Subcutaneous abdominal adipose tissue (tissue), 5 donors: ENCODE results near the gene ADAM12.

Source experiments
- H3K27ac ChIP-seq: one replicate; pipeline ENCODE4 v1.7.0; 2013; ENCODE audit warnings: low read depth, mild to moderate bottlenecking, inconsistent platforms, low read length, moderate library complexity
- H3K27me3 ChIP-seq, 5 donors: one replicate each; pipeline ENCODE4 v1.7.0; 2013; ENCODE audit warnings: low read length in 5 of 5, inconsistent platforms in 1 of 5; ENCODE audit not compliant: control insufficient read depth in 5 of 5, insufficient read depth in 4 of 5
- H3K36me3 ChIP-seq, 5 donors: one replicate each; pipeline ENCODE4 v1.7.0; 2013; ENCODE audit warnings: low read length in 5 of 5; ENCODE audit not compliant: control insufficient read depth in 5 of 5, insufficient read depth in 5 of 5
- H3K4me1 ChIP-seq, 5 donors: one replicate each; pipeline ENCODE4 v1.7.0; 2013; ENCODE audit warnings: low read length in 5 of 5, mild to moderate bottlenecking in 3 of 5, moderate library complexity in 1 of 5; ENCODE audit not compliant: control insufficient read depth in 5 of 5, insufficient read depth in 5 of 5
- H3K4me3 ChIP-seq, 5 donors: one replicate each; pipeline ENCODE4 v1.7.0; 2013; ENCODE audit warnings: low read length in 5 of 5, low read depth in 1 of 5
- H3K9ac ChIP-seq, 5 donors: one replicate each; pipeline ENCODE4 v1.7.0; 2013; ENCODE audit warnings: low read length in 5 of 5, mild to moderate bottlenecking in 4 of 5, moderate library complexity in 3 of 5
- H3K9me3 ChIP-seq, 5 donors: one replicate each; pipeline ENCODE4 v1.7.0; 2013; ENCODE audit warnings: low read length in 5 of 5; ENCODE audit not compliant: control insufficient read depth in 5 of 5
- donor health status: healthy.
- donor health status: healthy.
- donor health status: healthy.
- donor health status: healthy.
- donor health status: healthy.

ADAM12 gene

DNA sequence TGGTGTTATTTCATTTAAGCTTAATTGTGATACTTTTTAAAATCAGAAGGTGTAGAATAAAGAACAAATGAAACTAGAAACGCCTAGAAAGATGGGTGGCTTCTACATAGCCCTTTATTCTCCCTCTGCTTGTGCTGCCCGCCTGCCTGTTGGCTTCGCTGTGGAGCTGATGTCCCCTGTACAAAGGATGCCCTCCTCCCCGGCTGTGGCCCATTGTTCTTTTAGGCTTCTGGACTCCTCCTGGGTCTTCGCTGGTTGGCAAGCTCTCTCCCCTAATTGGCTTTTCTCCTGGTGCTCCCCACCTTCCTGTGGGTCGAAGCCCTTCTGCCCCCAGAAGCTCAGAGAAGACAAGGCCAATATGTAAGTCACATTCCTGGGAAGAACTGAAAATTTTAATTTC is 393.7 kb downstream of the ADAM12 start:
- Histone ChIP-seq H3K4me3 (no peak overlapping the region), H3K27me3 (no peaks in the 10 kb centered on the region), H3K36me3 (no peaks in the 10 kb centered on the region)

DNA sequence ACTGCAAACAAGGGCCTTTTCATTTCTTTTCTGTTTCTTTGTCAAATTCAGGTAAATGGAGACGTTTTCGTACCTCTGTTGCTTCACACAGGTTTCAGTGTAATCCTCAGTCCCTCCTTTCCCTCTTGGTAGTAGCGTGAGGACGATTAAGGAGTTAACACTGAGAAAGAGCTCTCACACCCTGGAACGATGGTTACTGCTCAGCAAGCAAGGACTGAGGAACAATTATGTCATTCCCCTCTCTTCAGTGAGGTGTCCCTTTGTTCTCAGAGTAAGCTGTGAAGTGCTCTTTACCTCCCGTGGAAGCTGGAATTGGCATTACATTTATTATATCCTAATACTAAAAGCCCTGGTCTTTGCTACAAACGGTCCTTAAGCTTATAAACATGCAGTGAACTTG is 396.0 kb downstream of the ADAM12 start:
- H3K4me1 ChIP-seq, result peaks cover 0 to 19% (median 10%) of the 10 kb centered on the region in 5 donors
- H3K27me3 ChIP-seq, result no peaks in the 10 kb centered on the region
- no peaks in the 10 kb centered on the region for H3K36me3 ChIP-seq
- H3K9me3 ChIP-seq, result no peaks in the 10 kb centered on the region
- H3K27ac ChIP-seq, result no peak overlapping the region
- no peak overlapping the region for H3K9ac ChIP-seq
- no peak overlapping the region for H3K4me3 ChIP-seq

More for the DNA sequence above, 393.7 kb downstream of the ADAM12 start:
- Histone ChIP-seq H3K9ac (no peak overlapping the region), H3K9me3 (no peaks in the 10 kb centered on the region), H3K27ac (no peak overlapping the region), H3K4me1 (peaks cover 0 to 19% (median 10%) of the 10 kb centered on the region in 5 donors)

DNA sequence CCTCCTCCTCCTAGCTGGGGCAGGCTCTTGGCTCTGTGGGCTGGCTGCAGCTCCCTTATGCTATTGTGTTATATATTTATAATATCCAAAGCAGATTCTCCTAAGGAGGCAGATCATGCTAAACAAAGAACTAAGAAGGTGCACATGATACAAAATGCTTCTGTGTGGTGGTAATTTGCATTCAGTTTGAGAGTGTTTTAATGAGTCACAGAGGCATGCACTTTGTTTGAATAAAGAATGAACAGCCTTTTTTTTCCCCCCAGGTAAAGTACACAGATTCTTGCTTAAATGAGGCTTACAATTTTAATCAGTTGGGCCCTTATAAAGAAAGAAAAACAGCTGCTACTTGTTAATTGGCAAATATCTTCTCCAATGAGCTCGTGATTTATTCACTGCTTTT is 396.9 kb downstream of the ADAM12 start:
- no peaks in the 10 kb centered on the region for H3K27me3 ChIP-seq
- H3K36me3 ChIP-seq, result no peaks in the 10 kb centered on the region
- H3K9ac ChIP-seq, result no peak overlapping the region
- H3K4me1 ChIP-seq, result peaks cover 0 to 19% (median 10%) of the 10 kb centered on the region in 5 donors
- H3K27ac ChIP-seq, result no peak overlapping the region
- no peak overlapping the region for H3K4me3 ChIP-seq
- no peaks in the 10 kb centered on the region for H3K9me3 ChIP-seq

DNA sequence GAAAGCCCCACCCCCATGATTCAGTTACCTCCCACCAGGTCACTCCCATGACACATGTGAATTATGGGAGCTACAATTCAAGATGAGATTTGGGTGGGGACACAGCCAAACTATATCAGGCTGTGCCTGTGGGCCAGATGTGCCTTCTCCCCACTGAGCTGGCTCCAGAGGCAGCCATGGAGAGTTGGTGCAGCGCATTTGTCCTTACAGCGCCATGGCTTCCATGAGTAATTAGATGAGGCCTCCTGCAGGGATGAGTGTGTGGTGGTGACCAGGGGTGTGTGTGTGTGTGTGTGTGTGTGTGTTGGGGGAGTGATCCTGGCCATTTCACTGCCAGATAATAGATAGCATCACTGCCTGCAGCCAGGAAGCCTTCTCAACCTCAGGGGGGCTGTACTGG is 397.3 kb downstream of the ADAM12 start:
- Histone ChIP-seq H3K36me3 (no peaks in the 10 kb centered on the region), H3K27ac (no peak overlapping the region), H3K9ac (no peak overlapping the region), H3K27me3 (no peaks in the 10 kb centered on the region), H3K4me3 (no peak overlapping the region), H3K4me1 (peaks cover 0 to 19% (median 10%) of the 10 kb centered on the region in 5 donors), H3K9me3 (no peaks in the 10 kb centered on the region)

DNA sequence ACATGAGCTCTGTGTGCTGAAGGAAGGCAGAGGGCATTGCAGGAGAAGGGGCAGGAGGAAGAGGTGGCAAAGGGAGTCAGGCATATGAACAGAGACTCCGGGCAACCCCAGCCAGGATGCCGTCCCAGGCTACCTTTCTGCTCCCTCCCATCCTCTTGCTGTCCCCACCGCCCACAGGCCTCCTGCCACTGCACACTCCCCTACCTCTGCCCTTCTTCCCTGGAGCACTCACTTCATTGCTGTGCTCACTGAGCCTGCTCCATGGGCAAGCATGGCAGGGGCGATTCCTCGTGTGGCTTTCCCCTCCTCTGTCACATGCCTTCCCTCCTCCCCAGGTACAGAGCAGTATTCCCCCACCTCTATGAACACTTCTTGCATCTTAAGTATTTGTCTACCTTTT is 398.5 kb downstream of the ADAM12 start:
- H3K4me1 ChIP-seq, result peaks cover 0 to 22% (median 10%) of the 10 kb centered on the region in 5 donors
- H3K27ac ChIP-seq, result no peak overlapping the region
- no peaks in the 10 kb centered on the region for H3K27me3 ChIP-seq
- no peaks in the 10 kb centered on the region for H3K9me3 ChIP-seq
- H3K4me3 ChIP-seq, result no peak overlapping the region
- H3K36me3 ChIP-seq, result no peaks in the 10 kb centered on the region
- H3K9ac ChIP-seq, result no peak overlapping the region

DNA sequence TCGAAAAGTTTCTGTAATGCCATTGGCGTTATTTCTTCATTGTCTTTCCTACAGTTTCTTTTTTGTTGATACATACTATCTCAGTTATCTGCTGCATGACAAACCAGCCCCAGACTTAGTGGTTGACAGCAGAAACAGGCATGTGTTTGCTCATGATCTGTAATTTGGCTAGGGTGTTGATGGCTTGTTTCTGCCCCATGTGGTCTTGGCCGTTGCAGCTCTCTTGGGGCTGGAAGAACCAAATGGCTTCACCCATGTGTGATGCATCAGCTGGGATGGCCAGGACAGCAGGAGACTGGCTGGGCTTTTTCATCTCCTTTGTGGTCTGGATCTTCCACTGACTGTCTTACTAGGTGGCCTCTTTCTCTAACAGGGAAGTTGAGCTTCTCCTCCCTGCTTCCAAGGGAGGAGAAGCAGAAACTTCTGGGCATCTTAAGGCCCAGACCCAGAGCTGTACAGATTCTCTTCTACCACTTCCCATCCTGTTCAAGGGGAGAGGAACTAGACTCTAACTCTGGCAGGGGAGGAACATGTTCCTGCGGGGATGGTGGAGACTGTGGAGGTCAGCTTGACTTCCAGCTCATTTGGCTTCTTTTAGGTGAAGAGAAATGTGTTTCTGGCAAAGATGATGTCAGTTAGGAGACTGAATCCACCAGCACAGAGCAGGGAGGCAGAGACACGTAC is 402.6 kb downstream of the ADAM12 start:
- H3K27ac ChIP-seq, result no peak overlapping the region
- no peak overlapping the region for H3K9ac ChIP-seq
- H3K27me3 ChIP-seq, result no peaks in the 10 kb centered on the region

DNA sequence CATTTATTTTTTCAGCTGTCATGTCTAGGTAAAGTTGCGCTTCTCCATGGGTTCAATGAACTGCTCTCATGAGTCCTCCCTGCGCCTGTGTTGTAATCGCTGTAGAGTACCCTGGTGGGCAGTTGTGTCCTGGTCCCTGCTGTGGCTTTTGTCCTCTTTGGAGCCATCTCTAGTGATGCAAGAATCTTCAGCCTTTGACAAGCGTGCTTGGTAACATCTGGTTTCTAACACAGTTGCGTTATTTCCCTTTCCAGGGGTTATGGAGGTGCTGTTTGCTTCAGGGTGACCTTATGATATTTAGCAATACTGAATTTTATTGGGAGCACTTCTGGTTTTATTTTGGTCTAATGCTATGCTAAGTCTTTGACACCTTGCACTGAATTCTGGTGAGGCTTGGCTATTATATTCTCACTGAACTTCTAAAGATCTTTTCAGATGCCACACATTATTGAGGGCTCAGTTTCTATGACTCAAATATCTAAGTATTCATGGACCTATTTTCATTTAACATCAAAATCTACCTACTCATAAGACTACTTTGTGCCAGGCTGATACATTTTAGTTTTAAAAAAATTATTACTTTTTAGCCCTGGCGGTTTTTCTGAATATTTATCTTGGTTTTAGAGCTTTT is 403.3 kb downstream of the ADAM12 start:
- peaks cover 0 to 17% (median 0%) of the 10 kb centered on the region in 5 donors for H3K4me1 ChIP-seq
- H3K36me3 ChIP-seq, result no peaks in the 10 kb centered on the region
- no peak overlapping the region for H3K4me3 ChIP-seq
- H3K27ac ChIP-seq, result no peak overlapping the region
- no peak overlapping the region for H3K9ac ChIP-seq
- no peaks in the 10 kb centered on the region for H3K9me3 ChIP-seq
- no peaks in the 10 kb centered on the region for H3K27me3 ChIP-seq

More for the DNA sequence above, 402.6 kb downstream of the ADAM12 start:
- Histone ChIP-seq H3K4me3 (no peak overlapping the region), H3K36me3 (no peaks in the 10 kb centered on the region), H3K4me1 (peaks cover 0 to 17% (median 0%) of the 10 kb centered on the region in 5 donors), H3K9me3 (no peaks in the 10 kb centered on the region)

DNA sequence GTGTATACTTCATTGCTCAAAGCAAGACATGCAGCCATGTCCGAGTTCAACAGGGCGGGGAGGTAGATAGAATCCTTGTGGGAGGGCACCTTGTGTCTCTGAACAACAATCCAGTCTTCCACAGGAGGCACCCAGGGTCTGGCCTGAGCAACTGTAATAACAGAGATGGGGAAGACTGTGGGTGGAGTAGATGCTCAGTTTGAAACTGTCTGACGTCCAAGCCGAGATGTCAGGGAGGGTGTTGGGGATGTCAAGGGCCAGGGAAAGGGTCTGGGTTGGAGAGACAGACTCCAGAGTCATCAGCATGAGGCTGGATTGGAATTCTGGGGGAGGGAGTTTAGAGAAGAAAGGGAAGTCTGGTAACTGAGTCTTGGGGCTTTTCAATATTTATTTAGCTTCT is 403.9 kb downstream of the ADAM12 start:
- Histone ChIP-seq H3K4me3 (no peak overlapping the region), H3K4me1 (peaks cover 0 to 17% (median 0%) of the 10 kb centered on the region in 5 donors), H3K9me3 (no peaks in the 10 kb centered on the region), H3K27ac (no peak overlapping the region), H3K27me3 (no peaks in the 10 kb centered on the region), H3K9ac (no peak overlapping the region), H3K36me3 (no peaks in the 10 kb centered on the region)

DNA sequence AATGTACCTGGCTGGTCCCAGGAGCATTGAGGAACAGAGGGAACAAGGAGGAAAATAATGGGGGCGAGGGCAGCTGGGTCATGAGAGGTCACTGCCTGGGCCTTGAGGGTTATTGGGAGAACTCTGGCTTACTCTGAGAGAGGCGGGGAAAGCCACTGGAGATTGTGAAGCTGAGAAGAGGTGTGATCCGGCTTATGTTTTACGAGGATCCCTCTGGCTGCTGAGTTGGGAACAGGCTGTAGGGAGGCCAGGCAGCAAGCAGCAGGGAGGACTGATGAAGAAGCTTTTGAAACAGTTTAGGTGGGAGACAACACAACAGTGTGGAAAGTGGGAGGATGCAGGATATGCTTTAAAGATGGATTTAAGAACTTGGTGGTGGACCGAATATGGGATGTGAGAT is 404.6 kb downstream of the ADAM12 start:
- Histone ChIP-seq H3K4me1 (peaks cover 0 to 17% (median 0%) of the 10 kb centered on the region in 5 donors), H3K36me3 (no peaks in the 10 kb centered on the region), H3K9me3 (no peaks in the 10 kb centered on the region), H3K27me3 (no peaks in the 10 kb centered on the region), H3K9ac (no peak overlapping the region), H3K27ac (no peak overlapping the region), H3K4me3 (no peak overlapping the region)

DNA sequence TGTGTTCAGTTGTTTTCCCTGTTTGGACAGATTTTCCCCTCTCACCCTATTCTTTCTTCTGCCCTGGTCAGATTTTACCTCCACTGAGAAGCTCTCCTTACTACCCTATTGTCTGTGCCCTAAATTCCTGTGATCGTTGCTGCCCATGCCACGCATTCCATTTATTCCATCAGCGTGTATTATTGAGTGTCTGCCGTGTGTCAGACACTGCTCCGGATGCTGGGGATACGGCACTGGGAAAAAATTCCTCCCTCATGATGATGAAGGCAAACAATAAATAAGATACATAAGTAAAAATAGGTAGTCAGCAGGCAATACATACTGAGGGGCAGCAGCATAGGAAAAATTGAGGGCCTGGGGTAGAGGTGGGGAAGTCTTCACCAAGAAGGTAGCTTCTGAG is 405.1 kb downstream of the ADAM12 start:
- H3K9me3 ChIP-seq, result no peaks in the 10 kb centered on the region
- H3K36me3 ChIP-seq, result no peaks in the 10 kb centered on the region
- no peaks in the 10 kb centered on the region for H3K27me3 ChIP-seq
- H3K27ac ChIP-seq, result no peak overlapping the region
- H3K4me3 ChIP-seq, result no peak overlapping the region
- peaks cover 0 to 17% (median 0%) of the 10 kb centered on the region in 5 donors for H3K4me1 ChIP-seq
- H3K9ac ChIP-seq, result no peak overlapping the region
